Measurements from ENCODE around the gene CHST11. TPM values are rescaled to one million over a fixed set of nuclear protein-coding genes. Genes with fewer than 3 reads are reported as not detected.
A peak's percentile ranks its signal among the peaks of the same experiment; 100 is the strongest.

The CHST11 gene
- total and polyA plus RNA-seq, 8 donors: 11.1 to 56.9 (median 14.8) TPM

- Histone ChIP-seq H3K4me1 (peaks cover 24 to 81% of the 10 kb centered on the region in 2 donors), H3K9me3 (no peaks in the 10 kb centered on the region), H3K36me3 (no peaks in the 10 kb centered on the region), H3K27ac (no peak overlapping the region), H3K4me3 (no peak overlapping the region), H3K27me3 (no peaks in the 10 kb centered on the region)
- no peak for TF ChIP-seq CTCF (IDR thresholded peaks at IDR 0.05)
- ATAC-seq (no peak), DNase-seq (no peak)
- intact Hi-C loops (cut with DNase I): no loop called here
Observed at GRCh38 chr12:104519190-104520019, 62.7 kb downstream of the CHST11 start.

- peaks cover 24 to 90% of the 10 kb centered on the region in 2 donors for H3K4me1 ChIP-seq
Observed at GRCh38 chr12:104520242-104520900, 63.6 kb downstream of the CHST11 start.

GRCh38 chr12:104521731-104522130 lies 65.0 kb downstream of the CHST11 start:
- H3K4me1 ChIP-seq: peaks cover 24 to 82% of the 10 kb centered on the region in 2 donors
- TF ChIP-seq CTCF (IDR thresholded peaks at IDR 0.05): no peak
- H3K4me3 ChIP-seq: no peak overlapping the region
- ATAC-seq (no peak), DNase-seq (no peak)
- intact Hi-C loops (cut with DNase I): no loop called here
- H3K36me3 ChIP-seq: no peaks in the 10 kb centered on the region
- no peaks in the 10 kb centered on the region for H3K9me3 ChIP-seq
- H3K27ac ChIP-seq: no peak overlapping the region
- H3K27me3 ChIP-seq: no peaks in the 10 kb centered on the region

More at GRCh38 chr12:104520242-104520900, 63.6 kb downstream of the CHST11 start:
- H3K36me3 ChIP-seq: no peaks in the 10 kb centered on the region
- intact Hi-C loops (cut with DNase I): no loop called here
- no peak overlapping the region for H3K4me3 ChIP-seq
- no peak for ATAC-seq
- H3K9me3 ChIP-seq: no peaks in the 10 kb centered on the region
- no peak overlapping the region for H3K27ac ChIP-seq
- DNase-seq: no peak
- H3K27me3 ChIP-seq: no peaks in the 10 kb centered on the region
- no peak for TF ChIP-seq CTCF (IDR thresholded peaks at IDR 0.05)

- Histone ChIP-seq H3K9me3 (no peaks in the 10 kb centered on the region), H3K4me3 (no peak overlapping the region), H3K27me3 (no peaks in the 10 kb centered on the region), H3K36me3 (no peaks in the 10 kb centered on the region), H3K4me1 (peaks cover 24 to 70% of the 10 kb centered on the region in 2 donors), H3K27ac (peak overlapping the region; percentile 51 to 60)
- DNase-seq (no peak), ATAC-seq (peak; percentile 78)
- TF ChIP-seq CTCF (IDR thresholded peaks at IDR 0.05): no peak
- intact Hi-C loops (cut with DNase I): no loop called here
Observed at GRCh38 chr12:104522985-104523722, 66.4 kb downstream of the CHST11 start.

All from left lung (tissue), 10 donors.